Activated T-cell treated with anti-CD3 and anti-CD28 coated beads for 48 hours (primary cell): ENCODE data around the gene PLPP4.

Experiments used
- DNase-seq: peaks from one replicate; pipeline ENCODE4 v3.0.0-alpha.2; 2020; ENCODE audit warnings: low read depth

PLPP4 gene

GRCh38 chr10:120517881-120518484, 61.0 kb downstream of the PLPP4 start:
- no peak for DNase-seq

GRCh38 chr10:120521880-120522279, 64.9 kb downstream of the PLPP4 start:
- no peak for DNase-seq

- no peak for DNase-seq
Observed at GRCh38 chr10:120527691-120528090, 70.7 kb downstream of the PLPP4 start.

GRCh38 chr10:120530699-120531098, 73.7 kb downstream of the PLPP4 start:
- DNase-seq, result no peak

- DNase-seq, result no peak
Observed at GRCh38 chr10:120538091-120538490, 81.1 kb downstream of the PLPP4 start.

GRCh38 chr10:120539076-120539475, 82.0 kb downstream of the PLPP4 start:
- DNase-seq, result no peak

GRCh38 chr10:120540486-120540885, 83.5 kb downstream of the PLPP4 start:
- no peak for DNase-seq

- DNase-seq, result no peak
Observed at GRCh38 chr10:120541984-120542383, 85.0 kb downstream of the PLPP4 start.

GRCh38 chr10:120542591-120542990, 85.6 kb downstream of the PLPP4 start:
- no peak for DNase-seq

GRCh38 chr10:120543291-120543690, 86.3 kb downstream of the PLPP4 start:
- DNase-seq, result no peak

GRCh38 chr10:120548210-120548609, 91.2 kb downstream of the PLPP4 start:
- DNase-seq, result no peak

- DNase-seq, result no peak
Observed at GRCh38 chr10:120552262-120552661, 95.2 kb downstream of the PLPP4 start.

- no peak for DNase-seq
Observed at GRCh38 chr10:120553911-120554310, 96.9 kb downstream of the PLPP4 start.

GRCh38 chr10:120555436-120555835, 98.4 kb downstream of the PLPP4 start:
- DNase-seq, result no peak

GRCh38 chr10:120555842-120556532, 99.0 kb downstream of the PLPP4 start:
- DNase-seq, result no peak

GRCh38 chr10:120557311-120557710, 100.3 kb downstream of the PLPP4 start:
- DNase-seq, result no peak

- DNase-seq, result no peak
Observed at GRCh38 chr10:120559800-120560199, 102.8 kb downstream of the PLPP4 start.

GRCh38 chr10:120562956-120563355, 105.9 kb downstream of the PLPP4 start:
- DNase-seq, result no peak

- no peak for DNase-seq
Observed at GRCh38 chr10:120570418-120570817, 113.4 kb downstream of the PLPP4 start.

- DNase-seq, result no peak
Observed at GRCh38 chr10:120571266-120571665, 114.2 kb downstream of the PLPP4 start.

GRCh38 chr10:120572307-120572706, 115.3 kb downstream of the PLPP4 start:
- DNase-seq, result no peak

- no peak for DNase-seq
Observed at GRCh38 chr10:120573355-120573754, 116.3 kb downstream of the PLPP4 start.

- no peak for DNase-seq
Observed at GRCh38 chr10:120574981-120575380, 118.0 kb downstream of the PLPP4 start.

GRCh38 chr10:120575411-120575810, 118.4 kb downstream of the PLPP4 start:
- DNase-seq, result no peak
